Measurements from ENCODE around the gene OPCML.

OPCML gene

GRCh38 chr11:133383201-133383600, 149.1 kb downstream of the OPCML start:
- H3K27me3 ChIP-seq (ENCODE audit: control insufficient read depth in 1 of 2, insufficient read depth in 2 of 2, low read length in 2 of 2) = no peaks in the 10 kb centered on the region
- H3K9ac ChIP-seq (ENCODE audit: low read depth in 1 of 2, low read length in 2 of 2) = no peak overlapping the region
- H3K4me3 ChIP-seq (ENCODE audit: low read depth in 1 of 2, low read length in 2 of 2) = no peak overlapping the region
- H3K4me1 ChIP-seq (ENCODE audit: control insufficient read depth in 1 of 2, insufficient read depth in 2 of 2, low read length in 2 of 2) = peaks cover 27 to 36% of the 10 kb centered on the region in 2 donors
- no peaks in the 10 kb centered on the region for H3K9me3 ChIP-seq (ENCODE audit: control insufficient read depth in 1 of 2, low read length in 2 of 2)
- H3K36me3 ChIP-seq (ENCODE audit: control insufficient read depth in 1 of 2, insufficient read depth in 2 of 2, low read length in 2 of 2) = no peaks in the 10 kb centered on the region
- no peak overlapping the region for H3K27ac ChIP-seq (ENCODE audit: low read depth, low read length)

- Histone ChIP-seq H3K9ac (ENCODE audit: low read depth in 1 of 2, low read length in 2 of 2) (no peak overlapping the region), H3K36me3 (ENCODE audit: control insufficient read depth in 1 of 2, insufficient read depth in 2 of 2, low read length in 2 of 2) (no peaks in the 10 kb centered on the region), H3K27me3 (ENCODE audit: control insufficient read depth in 1 of 2, insufficient read depth in 2 of 2, low read length in 2 of 2) (no peaks in the 10 kb centered on the region), H3K4me1 (ENCODE audit: control insufficient read depth in 1 of 2, insufficient read depth in 2 of 2, low read length in 2 of 2) (peaks cover 27 to 36% of the 10 kb centered on the region in 2 donors), H3K4me3 (ENCODE audit: low read depth in 1 of 2, low read length in 2 of 2) (no peak overlapping the region), H3K27ac (ENCODE audit: low read depth, low read length) (no peak overlapping the region), H3K9me3 (ENCODE audit: control insufficient read depth in 1 of 2, low read length in 2 of 2) (no peaks in the 10 kb centered on the region)
Measured at GRCh38 chr11:133382131-133382812, 150.0 kb downstream of the OPCML start.

- no peaks in the 10 kb centered on the region for H3K9me3 ChIP-seq (ENCODE audit: control insufficient read depth in 1 of 2, low read length in 2 of 2)
- H3K9ac ChIP-seq (ENCODE audit: low read depth in 1 of 2, low read length in 2 of 2) = no peak overlapping the region
- no peaks in the 10 kb centered on the region for H3K36me3 ChIP-seq (ENCODE audit: control insufficient read depth in 1 of 2, insufficient read depth in 2 of 2, low read length in 2 of 2)
- no peaks in the 10 kb centered on the region for H3K27me3 ChIP-seq (ENCODE audit: control insufficient read depth in 1 of 2, insufficient read depth in 2 of 2, low read length in 2 of 2)
- H3K27ac ChIP-seq (ENCODE audit: low read depth, low read length) = no peak overlapping the region
- H3K4me3 ChIP-seq (ENCODE audit: low read depth in 1 of 2, low read length in 2 of 2) = no peak overlapping the region
- H3K4me1 ChIP-seq (ENCODE audit: control insufficient read depth in 1 of 2, insufficient read depth in 2 of 2, low read length in 2 of 2) = peaks cover 27 to 35% of the 10 kb centered on the region in 2 donors
Measured at GRCh38 chr11:133381761-133382130, 150.6 kb downstream of the OPCML start.

- no peaks in the 10 kb centered on the region for H3K4me1 ChIP-seq (ENCODE audit: control insufficient read depth in 1 of 2, insufficient read depth in 2 of 2, low read length in 2 of 2)
- H3K9me3 ChIP-seq (ENCODE audit: control insufficient read depth in 1 of 2, low read length in 2 of 2) = no peaks in the 10 kb centered on the region
- H3K27me3 ChIP-seq (ENCODE audit: control insufficient read depth in 1 of 2, insufficient read depth in 2 of 2, low read length in 2 of 2) = no peaks in the 10 kb centered on the region
- no peak overlapping the region for H3K27ac ChIP-seq (ENCODE audit: low read depth, low read length)
- H3K4me3 ChIP-seq (ENCODE audit: low read depth in 1 of 2, low read length in 2 of 2) = no peak overlapping the region
- no peaks in the 10 kb centered on the region for H3K36me3 ChIP-seq (ENCODE audit: control insufficient read depth in 1 of 2, insufficient read depth in 2 of 2, low read length in 2 of 2)
- H3K9ac ChIP-seq (ENCODE audit: low read depth in 1 of 2, low read length in 2 of 2) = no peak overlapping the region
Measured at GRCh38 chr11:133366147-133366546, 166.2 kb downstream of the OPCML start.

- H3K27me3 ChIP-seq (ENCODE audit: control insufficient read depth in 1 of 2, insufficient read depth in 2 of 2, low read length in 2 of 2) = no peaks in the 10 kb centered on the region
- H3K9me3 ChIP-seq (ENCODE audit: control insufficient read depth in 1 of 2, low read length in 2 of 2) = no peaks in the 10 kb centered on the region
- no peak overlapping the region for H3K27ac ChIP-seq (ENCODE audit: low read depth, low read length)
Measured at GRCh38 chr11:133362916-133363315, 169.4 kb downstream of the OPCML start.

GRCh38 chr11:133362156-133362555, 170.1 kb downstream of the OPCML start:
- H3K4me3 ChIP-seq (ENCODE audit: low read depth in 1 of 2, low read length in 2 of 2) = no peak overlapping the region
- no peaks in the 10 kb centered on the region for H3K27me3 ChIP-seq (ENCODE audit: control insufficient read depth in 1 of 2, insufficient read depth in 2 of 2, low read length in 2 of 2)
- H3K4me1 ChIP-seq (ENCODE audit: control insufficient read depth in 1 of 2, insufficient read depth in 2 of 2, low read length in 2 of 2) = no peaks in the 10 kb centered on the region
- no peaks in the 10 kb centered on the region for H3K36me3 ChIP-seq (ENCODE audit: control insufficient read depth in 1 of 2, insufficient read depth in 2 of 2, low read length in 2 of 2)
- H3K9ac ChIP-seq (ENCODE audit: low read depth in 1 of 2, low read length in 2 of 2) = no peak overlapping the region
- H3K27ac ChIP-seq (ENCODE audit: low read depth, low read length) = no peak overlapping the region
- no peaks in the 10 kb centered on the region for H3K9me3 ChIP-seq (ENCODE audit: control insufficient read depth in 1 of 2, low read length in 2 of 2)

More at GRCh38 chr11:133362916-133363315, 169.4 kb downstream of the OPCML start:
- Histone ChIP-seq H3K4me1 (ENCODE audit: control insufficient read depth in 1 of 2, insufficient read depth in 2 of 2, low read length in 2 of 2) (no peaks in the 10 kb centered on the region), H3K4me3 (ENCODE audit: low read depth in 1 of 2, low read length in 2 of 2) (no peak overlapping the region), H3K36me3 (ENCODE audit: control insufficient read depth in 1 of 2, insufficient read depth in 2 of 2, low read length in 2 of 2) (no peaks in the 10 kb centered on the region), H3K9ac (ENCODE audit: low read depth in 1 of 2, low read length in 2 of 2) (no peak overlapping the region)

GRCh38 chr11:133361689-133361994, 170.7 kb downstream of the OPCML start:
- Histone ChIP-seq H3K27ac (ENCODE audit: low read depth, low read length) (no peak overlapping the region), H3K4me3 (ENCODE audit: low read depth in 1 of 2, low read length in 2 of 2) (no peak overlapping the region), H3K9me3 (ENCODE audit: control insufficient read depth in 1 of 2, low read length in 2 of 2) (no peaks in the 10 kb centered on the region), H3K4me1 (ENCODE audit: control insufficient read depth in 1 of 2, insufficient read depth in 2 of 2, low read length in 2 of 2) (no peaks in the 10 kb centered on the region), H3K36me3 (ENCODE audit: control insufficient read depth in 1 of 2, insufficient read depth in 2 of 2, low read length in 2 of 2) (no peaks in the 10 kb centered on the region), H3K9ac (ENCODE audit: low read depth in 1 of 2, low read length in 2 of 2) (no peak overlapping the region), H3K27me3 (ENCODE audit: control insufficient read depth in 1 of 2, insufficient read depth in 2 of 2, low read length in 2 of 2) (no peaks in the 10 kb centered on the region)

- Histone ChIP-seq H3K27ac (ENCODE audit: low read depth, low read length) (no peak overlapping the region), H3K27me3 (ENCODE audit: control insufficient read depth in 1 of 2, insufficient read depth in 2 of 2, low read length in 2 of 2) (no peaks in the 10 kb centered on the region)
Measured at GRCh38 chr11:133360860-133361688, 171.2 kb downstream of the OPCML start.

GRCh38 chr11:133355095-133355494, 177.2 kb downstream of the OPCML start:
- no peaks in the 10 kb centered on the region for H3K9me3 ChIP-seq (ENCODE audit: control insufficient read depth in 1 of 2, low read length in 2 of 2)
- H3K9ac ChIP-seq (ENCODE audit: low read depth in 1 of 2, low read length in 2 of 2) = no peak overlapping the region
- H3K27me3 ChIP-seq (ENCODE audit: control insufficient read depth in 1 of 2, insufficient read depth in 2 of 2, low read length in 2 of 2) = no peaks in the 10 kb centered on the region
- H3K4me3 ChIP-seq (ENCODE audit: low read depth in 1 of 2, low read length in 2 of 2) = no peak overlapping the region
- no peak overlapping the region for H3K27ac ChIP-seq (ENCODE audit: low read depth, low read length)
- H3K4me1 ChIP-seq (ENCODE audit: control insufficient read depth in 1 of 2, insufficient read depth in 2 of 2, low read length in 2 of 2) = no peaks in the 10 kb centered on the region
- no peaks in the 10 kb centered on the region for H3K36me3 ChIP-seq (ENCODE audit: control insufficient read depth in 1 of 2, insufficient read depth in 2 of 2, low read length in 2 of 2)

More at GRCh38 chr11:133360860-133361688, 171.2 kb downstream of the OPCML start:
- H3K9me3 ChIP-seq (ENCODE audit: control insufficient read depth in 1 of 2, low read length in 2 of 2) = no peaks in the 10 kb centered on the region
- H3K36me3 ChIP-seq (ENCODE audit: control insufficient read depth in 1 of 2, insufficient read depth in 2 of 2, low read length in 2 of 2) = no peaks in the 10 kb centered on the region
- no peak overlapping the region for H3K9ac ChIP-seq (ENCODE audit: low read depth in 1 of 2, low read length in 2 of 2)
- no peaks in the 10 kb centered on the region for H3K4me1 ChIP-seq (ENCODE audit: control insufficient read depth in 1 of 2, insufficient read depth in 2 of 2, low read length in 2 of 2)
- no peak overlapping the region for H3K4me3 ChIP-seq (ENCODE audit: low read depth in 1 of 2, low read length in 2 of 2)

- Histone ChIP-seq H3K4me3 (ENCODE audit: low read depth in 1 of 2, low read length in 2 of 2) (no peak overlapping the region), H3K9ac (ENCODE audit: low read depth in 1 of 2, low read length in 2 of 2) (no peak overlapping the region), H3K9me3 (ENCODE audit: control insufficient read depth in 1 of 2, low read length in 2 of 2) (no peaks in the 10 kb centered on the region), H3K27me3 (ENCODE audit: control insufficient read depth in 1 of 2, insufficient read depth in 2 of 2, low read length in 2 of 2) (no peaks in the 10 kb centered on the region), H3K36me3 (ENCODE audit: control insufficient read depth in 1 of 2, insufficient read depth in 2 of 2, low read length in 2 of 2) (no peaks in the 10 kb centered on the region), H3K27ac (ENCODE audit: low read depth, low read length) (no peak overlapping the region), H3K4me1 (ENCODE audit: control insufficient read depth in 1 of 2, insufficient read depth in 2 of 2, low read length in 2 of 2) (no peaks in the 10 kb centered on the region)
Measured at GRCh38 chr11:133354069-133354468, 178.2 kb downstream of the OPCML start.
